Transverse colon (tissue), 4 donors: ENCODE results near the gene AXIN1.

Experiments used
- CTCF ChIP-seq, 5 experiments: fragments of 200-600 bp in 3 of 5; fragments of 450-650 bp in 2 of 5; sonication (generic) in 3 of 5; IDR thresholded peaks; 1 replicate in 2 of 5; 2 replicates in 3 of 5; pipeline ENCODE4 v1.5.1; 2016 to 2017; ENCODE audit warnings: antibody characterized with exemption in 5 of 5, inconsistent platforms in 3 of 5, mild to moderate bottlenecking in 2 of 5, moderate library complexity in 1 of 5
- POLR2A ChIP-seq: fragments of 450-650 bp; IDR thresholded peaks from one replicate; pipeline ENCODE4 v1.6.1; 2016; ENCODE audit warnings: antibody characterized with exemption, mild to moderate bottlenecking, moderate library complexity
- POLR2AphosphoS5 ChIP-seq, 3 donors: sonication (generic); formaldehyde crosslinking; IDR thresholded peaks; one replicate each; pipeline ENCODE4 v1.6.1; 2016; ENCODE audit warnings: antibody characterized with exemption in 3 of 3

- TF ChIP-seq POLR2AphosphoS5 (IDR thresholded peaks at IDR 0.05) (no peak), POLR2A (no peak), CTCF (IDR thresholded peaks at IDR 0.05) (no peak)
These were observed 21.8 kb downstream of the AXIN1 start for GRCh38 chr16:330741-331140.
